ENCODE results near the gene SLC15A3. TPM values are rescaled to one million over a fixed set of nuclear protein-coding genes. Genes with fewer than 3 reads are reported as not detected.

The SLC15A3 gene
- total RNA-seq, result 1 to 10 TPM; 8.0 to 9.3 TPM
- 24.4 TPM for polyA plus RNA-seq (ENCODE audit: insufficient read depth, low read depth, low replicate concordance)
- long read RNA-seq, donor 1, partial matches to known transcripts, result 0 of 6 reads
- long read RNA-seq, donor 1, other reads (novel, unspliced or antisense), result 0 of 6 reads
- long read RNA-seq, donor 2, partial matches to known transcripts, result 0 of 4 reads
- long read RNA-seq, donor 2, other reads (novel, unspliced or antisense), result 0 of 4 reads

GRCh38 chr11:60951904-60952741 is at the start of gene SLC15A3:
SLC15A3 (minus strand) TSS chr11:60952176; CDS start chr11:60951551, 625 bp downstream.
- Histone ChIP-seq H3K4me3 (peak within 1 kb of the TSS; percentile 46 to 64), H3K9me3 (no peaks in the 10 kb centered on the region), H3K27ac (peak within 1 kb of the TSS; percentile 80 to 88), H3K4me1 (peaks cover 7% of the 10 kb centered on the region), H3K27me3 (no peaks in the 10 kb centered on the region), H3K36me3 (ENCODE audit: low read depth, missing control alignments) (no peaks in the 10 kb centered on the region)
- DNase-seq, result peak; percentile 67
- WGBS, 2 donors, result 4 to 14% methylated on average over 22 to 23 of the region's 23 CpGs
- intact Hi-C loops (cut with DNase I; ENCODE audit: low total_unique reads), result no loop called here
- TF ChIP-seq CTCF (IDR thresholded peaks at IDR 0.05), result no peak
- TF ChIP-seq POLR2A (IDR thresholded peaks at IDR 0.05), result no peak

GRCh38 chr11:61000426-61000825 is 48.5 kb upstream of the SLC15A3 start:
- Histone ChIP-seq H3K36me3 (ENCODE audit: low read depth, missing control alignments) (no peaks in the 10 kb centered on the region), H3K27me3 (no peaks in the 10 kb centered on the region), H3K4me3 (no peak overlapping the region), H3K27ac (no peak overlapping the region), H3K9me3 (no peaks in the 10 kb centered on the region), H3K4me1 (peaks cover 13% of the 10 kb centered on the region)
- TF ChIP-seq POLR2A (IDR thresholded peaks at IDR 0.05), result no peak
- TF ChIP-seq CTCF (IDR thresholded peaks at IDR 0.05), result no peak
- DNase-seq, result no peak
- intact Hi-C loops (cut with DNase I; ENCODE audit: low total_unique reads), result no loop called here
- 88 to 97% methylated on average over 11 of the region's 11 CpGs for WGBS, 2 donors

GRCh38 chr11:60996381-60997138 is 44.6 kb upstream of the SLC15A3 start:
- 76 to 81% methylated on average over 3 to 13 of the region's 13 CpGs for WGBS, 2 donors
- no peak overlapping the region for H3K4me3 ChIP-seq
- H3K27me3 ChIP-seq, result no peaks in the 10 kb centered on the region
- TF ChIP-seq POLR2A (IDR thresholded peaks at IDR 0.05) (no peak), CTCF (IDR thresholded peaks at IDR 0.05) (no peak)
- H3K9me3 ChIP-seq, result no peaks in the 10 kb centered on the region
- H3K27ac ChIP-seq, result no peak overlapping the region
- peaks cover 11% of the 10 kb centered on the region for H3K4me1 ChIP-seq
- intact Hi-C loops (cut with DNase I; ENCODE audit: low total_unique reads), result no loop called here
- no peaks in the 10 kb centered on the region for H3K36me3 ChIP-seq (ENCODE audit: low read depth, missing control alignments)
- peak; percentile 38 for DNase-seq

- Histone ChIP-seq H3K4me3 (no peak overlapping the region), H3K27ac (no peak overlapping the region), H3K27me3 (no peaks in the 10 kb centered on the region), H3K9me3 (no peaks in the 10 kb centered on the region), H3K36me3 (ENCODE audit: low read depth, missing control alignments) (no peaks in the 10 kb centered on the region), H3K4me1 (peaks cover 11% of the 10 kb centered on the region)
- TF ChIP-seq POLR2A (IDR thresholded peaks at IDR 0.05), result no peak
- no peak for TF ChIP-seq CTCF (IDR thresholded peaks at IDR 0.05)
- DNase-seq, result no peak
- WGBS, 2 donors, result 71 to 80% methylated on average over 7 of the region's 7 CpGs
- intact Hi-C loops (cut with DNase I; ENCODE audit: low total_unique reads), result no loop called here
Observed at GRCh38 chr11:60995798-60996197, 43.8 kb upstream of the SLC15A3 start.
